Kidney (tissue), 14 donors: Measurements from ENCODE around the gene SDK1. TPM values are rescaled to one million over a fixed set of nuclear protein-coding genes. Genes with fewer than 3 reads are reported as not detected.

Source experiments
- DNase-seq, 5 donors: peaks; one replicate each; pipeline ENCODE4 v3.0.0-alpha.2; 2013 to 2020
- FAIRE-seq: peaks from 2 replicates; lab custom pipeline; 2012; peaks lifted over from hg19 to GRCh38; lab: Jason Lieb, UNC
- H3K27ac ChIP-seq, 2 donors: one replicate each; pipeline ENCODE4 v1.7.0; 2013; ENCODE audit warnings: low read depth in 2 of 2, low read length in 2 of 2, inconsistent platforms in 1 of 2
- H3K27me3 ChIP-seq: one replicate; pipeline ENCODE4 v1.7.1; 2013; ENCODE audit warnings: low read length, inconsistent platforms; ENCODE audit not compliant: control insufficient read depth, insufficient read depth
- H3K36me3 ChIP-seq, 3 donors: one replicate each; pipeline versions ENCODE4 v1.7.0 to v1.7.1; 2013; ENCODE audit warnings: low read length in 3 of 3, control low read depth in 1 of 3, inconsistent platforms in 1 of 3; ENCODE audit not compliant: insufficient read depth in 3 of 3, control insufficient read depth in 2 of 3
- H3K4me1 ChIP-seq, 3 donors: one replicate each; pipeline versions ENCODE4 v1.7.0 to v1.7.1; 2013; ENCODE audit warnings: low read length in 3 of 3, inconsistent platforms in 1 of 3, low read depth in 1 of 3; ENCODE audit not compliant: control insufficient read depth in 2 of 3, insufficient read depth in 2 of 3
- H3K4me3 ChIP-seq, 3 donors: one replicate each; pipeline versions ENCODE4 v1.7.0 to v1.8.1; 2013; ENCODE audit warnings: low read length in 3 of 3, control low read depth in 1 of 3, inconsistent platforms in 1 of 3
- H3K9ac ChIP-seq, 3 donors: one replicate each; pipeline versions ENCODE4 v1.7.0 to v1.7.1; 2013; ENCODE audit warnings: low read length in 3 of 3, control low read depth in 1 of 3, inconsistent platforms in 1 of 3
- H3K9me3 ChIP-seq, 3 donors: one replicate each; pipeline versions ENCODE4 v1.7.0 to v1.7.1; 2013; ENCODE audit warnings: low read length in 3 of 3, control low read depth in 1 of 3, inconsistent platforms in 1 of 3; ENCODE audit not compliant: control insufficient read depth in 2 of 3, insufficient read depth in 1 of 3
- CTCF ChIP-seq: IDR thresholded peaks from 3 replicates; pipeline ENCODE4 v1.5.1; 2012; ENCODE audit warnings: mild to moderate bottlenecking, moderate library complexity, borderline replicate concordance; ENCODE audit not compliant: insufficient read depth; ENCODE audit errors: extremely low read depth
- intact Hi-C: fragments of 100-400 bp; cut with DNase I; formaldehyde crosslinking; loops from one replicate; pipeline ENCODE4 v1.11.1; 2022
- polyA plus RNA-seq: library from polyadenylated mRNA; stranded (reverse); fragments of 350-450 nt; fragmentation: Illumina TruSeq; extraction: RNeasy Lipid Tissue Mini Kit (QIAGEN cat#74804); gene quantifications from one replicate; pipeline ENCODE4 v1.2.3, GENCODE V29; 2014; ENCODE audit warnings: low read depth, low replicate concordance; ENCODE audit not compliant: insufficient read depth
- total RNA-seq: library from RNA; stranded (reverse); fragmentation: NEBNext Ultra II Directional; extraction: Animal tissue kit (Norgen Biotek cat#: 25700); gene quantifications from one replicate; pipeline ENCODE4 v1.2.1, GENCODE V29; 2021
- donor health status: control.
- donor health status: control.
- donor health status: control.
- donor health status: control.
- donor health status: control.
- donor health status: DM: yes; HTN: yes; CAD: no.
- donor health status: Normal renal cell carcinoma (clear cell type).

SDK1 gene
- total and polyA plus RNA-seq, 2 donors from 2014 or later = 2.0 to 38.3 TPM

- intact Hi-C loops = no loop called here
- no peaks in the 10 kb centered on the region for H3K9me3 ChIP-seq
- H3K4me3 ChIP-seq = no peak overlapping the region
- no peaks in the 10 kb centered on the region for H3K4me1 ChIP-seq
- TF ChIP-seq CTCF = no peak
- DNase-seq = no peak
- no peak overlapping the region for H3K27ac ChIP-seq
- no peak overlapping the region for H3K9ac ChIP-seq
- FAIRE-seq = no peak
- H3K27me3 ChIP-seq = no peaks in the 10 kb centered on the region
- H3K36me3 ChIP-seq = no peaks in the 10 kb centered on the region
Measured at GRCh38 chr7:3370921-3371320, 69.9 kb downstream of the SDK1 start.

- no peak for FAIRE-seq
- H3K4me1 ChIP-seq = no peaks in the 10 kb centered on the region
Measured at GRCh38 chr7:3371601-3372000, 70.5 kb downstream of the SDK1 start.

GRCh38 chr7:3374239-3374638 is 73.2 kb downstream of the SDK1 start:
- H3K9ac ChIP-seq = no peak overlapping the region
- no peak overlapping the region for H3K4me3 ChIP-seq
- no peaks in the 10 kb centered on the region for H3K9me3 ChIP-seq
- no peaks in the 10 kb centered on the region for H3K27me3 ChIP-seq
- DNase-seq = no peak
- H3K27ac ChIP-seq = no peak overlapping the region
- intact Hi-C loops = no loop called here
- TF ChIP-seq CTCF = no peak
- no peaks in the 10 kb centered on the region for H3K36me3 ChIP-seq
- no peak for FAIRE-seq
- H3K4me1 ChIP-seq = no peaks in the 10 kb centered on the region

More at GRCh38 chr7:3371601-3372000, 70.5 kb downstream of the SDK1 start:
- no peaks in the 10 kb centered on the region for H3K9me3 ChIP-seq
- TF ChIP-seq CTCF = no peak
- intact Hi-C loops = no loop called here
- H3K9ac ChIP-seq = no peak overlapping the region
- H3K27ac ChIP-seq = no peak overlapping the region
- DNase-seq = no peak
- H3K36me3 ChIP-seq = no peaks in the 10 kb centered on the region
- no peaks in the 10 kb centered on the region for H3K27me3 ChIP-seq
- H3K4me3 ChIP-seq = no peak overlapping the region

- intact Hi-C loops = no loop called here
- Histone ChIP-seq H3K4me3 (no peak overlapping the region), H3K36me3 (no peaks in the 10 kb centered on the region), H3K9ac (no peak overlapping the region), H3K9me3 (no peaks in the 10 kb centered on the region), H3K4me1 (no peaks in the 10 kb centered on the region), H3K27me3 (no peaks in the 10 kb centered on the region), H3K27ac (no peak overlapping the region)
- TF ChIP-seq CTCF = no peak
- no peak for FAIRE-seq
- no peak for DNase-seq
Measured at GRCh38 chr7:3378390-3379150, 77.5 kb downstream of the SDK1 start.
